ENCODE results near the gene LBP. TPM values are rescaled to one million over a fixed set of nuclear protein-coding genes. Genes with fewer than 3 reads are reported as not detected.

The LBP gene
- total RNA-seq, 1 experiment from 2014 or later = 0.52 TPM

GRCh38 chr20:38373898-38374297 is 27.6 kb downstream of the LBP start:
- TF ChIP-seq CTCF (conservative IDR thresholded peaks at IDR 0.05) = no peak
- H3K36me3 Mint-ChIP-seq (ENCODE audit: insufficient read depth in 1 of 3, low read depth in 3 of 3) = no peaks in the 10 kb centered on the region; a peak in 1 of 7 replicates
- H3K27me3 ChIP-seq (ENCODE audit: insufficient read depth, low read length) = no peaks in the 10 kb centered on the region
- no peak overlapping the region for H3K18ac ChIP-seq (ENCODE audit: insufficient read length, low read depth, low read length)
- no peak for DNase-seq
- no peak overlapping the region for H2BK20ac ChIP-seq (ENCODE audit: low read depth, low read length, poor library complexity, severe bottlenecking)
- no peak overlapping the region for H4K5ac ChIP-seq (ENCODE audit: insufficient read length, low read depth, low read length)
- H4K91ac ChIP-seq (ENCODE audit: insufficient read length, low read depth, low read length) = no peak overlapping the region
- no peak overlapping the region for H3K56ac ChIP-seq (ENCODE audit: insufficient read length, low read depth, low read length)
- H3K9me3 Mint-ChIP-seq = peaks cover 2 to 3% of the 10 kb centered on the region in 2 experiments; a peak in 1 of 5 replicates
- no peak overlapping the region for H3K27ac ChIP-seq (ENCODE audit: insufficient read length, low read depth, low read length)
- H3K27ac Mint-ChIP-seq = no peak overlapping the region
- no peak overlapping the region for H3K4me3 Mint-ChIP-seq
- H3K23me2 ChIP-seq (ENCODE audit: insufficient read length, low read depth, low read length, poor library complexity, severe bottlenecking) = no peaks in the 10 kb centered on the region
- H2BK5ac ChIP-seq (ENCODE audit: insufficient read length, low read length) = no peak overlapping the region
- no peak overlapping the region for H2BK12ac ChIP-seq (ENCODE audit: insufficient read length, low read depth, low read length)
- H3K4me1 ChIP-seq (ENCODE audit: insufficient read depth, low read length) = no peaks in the 10 kb centered on the region
- no peak overlapping the region for H3K14ac ChIP-seq (ENCODE audit: insufficient read depth, low read length)
- no peaks in the 10 kb centered on the region for H4K20me1 ChIP-seq (ENCODE audit: control insufficient read depth, insufficient read depth, insufficient read length)
- H2AFZ ChIP-seq (ENCODE audit: low read length) = no peak overlapping the region
- no CpG with 5 or more reads among the region's 5 CpGs for WGBS (ENCODE audit: extremely low coverage, insufficient read length, low lambda C conversion rate)
- H3K4me2 ChIP-seq (ENCODE audit: insufficient read depth, insufficient read length, low read length) = no peak overlapping the region
- no peak overlapping the region for H3K9ac ChIP-seq (ENCODE audit: extremely low read depth, insufficient read length, low read length)
- no peak overlapping the region for H3K23ac ChIP-seq (ENCODE audit: insufficient read length, low read depth, low read length)
- H3K9me3 ChIP-seq (ENCODE audit: control insufficient read depth, low read depth, low read length) = no peaks in the 10 kb centered on the region
- H3K4ac ChIP-seq (ENCODE audit: low read depth, low read length) = no peak overlapping the region
- H3K4me1 Mint-ChIP-seq = peaks cover 11 to 12% of the 10 kb centered on the region in 2 experiments
- no peak overlapping the region for H2BK120ac ChIP-seq (ENCODE audit: low read depth, low read length, poor library complexity, severe bottlenecking)
- no peak overlapping the region for H2AK5ac ChIP-seq (ENCODE audit: insufficient read length, low read length)
- peaks cover 11% of the 10 kb centered on the region for H3K27me3 Mint-ChIP-seq (ENCODE audit: low read depth)
- H2BK15ac ChIP-seq (ENCODE audit: low read depth, low read length) = no peak overlapping the region
- no peaks in the 10 kb centered on the region for H3K79me1 ChIP-seq (ENCODE audit: insufficient read depth, low read depth, low read length, poor library complexity, severe bottlenecking)
- H4K8ac ChIP-seq (replicated peaks; ENCODE audit: insufficient read length, low read depth, low read length) = no peak overlapping the region
- H3T11ph ChIP-seq (ENCODE audit: low read length) = no peak overlapping the region
- H3K79me2 ChIP-seq (ENCODE audit: insufficient read depth, low read length) = no peaks in the 10 kb centered on the region

Data from H9 (cell line).